Endothelial cell of umbilical vein (primary cell): ENCODE measurements around the gene IFITM10. TPM values are rescaled to one million over a fixed set of nuclear protein-coding genes. Genes with fewer than 3 reads are reported as not detected.

Experiments
- BruUV-seq: library from RNA; stranded (reverse); fragments of 400-500 nt; replicated peaks from 2 replicates; lab custom pipeline; 2021; lab: Mats Ljungman, UMichigan
- CTCF ChIA-PET: fragments of 300-600, 350-600 bp; sonication (Branson Sonifier 250); formaldehyde crosslinking; loops from one replicate; lab custom pipeline; 2021; ENCODE audit warnings: antibody characterized with exemption, inconsistent platforms; lab: Charles Lee
- POLR2A ChIA-PET: fragments of 300-600, 350-600 bp; sonication (Branson Sonifier 250); formaldehyde crosslinking; loops from one replicate; lab custom pipeline; 2021; ENCODE audit warnings: antibody characterized with exemption, inconsistent platforms; lab: Charles Lee
- DNase-seq: peaks from one replicate; pipeline ENCODE4 v3.0.0-alpha.2; 2011; ENCODE audit warnings: low read depth, low spot score
- FAIRE-seq: peaks from 2 replicates; lab custom pipeline; 2011; peaks lifted over from hg19 to GRCh38; lab: Jason Lieb, UNC
- H2AFZ ChIP-seq: 2 replicates; pipeline ENCODE4 v1.6.0; 2012; ENCODE audit warnings: low read depth, low read length, control low read depth, inconsistent platforms
- H3K27ac ChIP-seq: 2 replicates; pipeline ENCODE4 v1.5.1; 2011; ENCODE audit warnings: low read depth, mild to moderate bottlenecking, control low read depth, low read length, moderate library complexity; ENCODE audit not compliant: insufficient read depth
- H3K27me3 ChIP-seq, 2 experiments: 2 replicates each; pipeline versions ENCODE4 v1.6.0 to v1.6.1; 2011; ENCODE audit warnings: low read length in 2 of 2, mixed read lengths in 1 of 2; ENCODE audit not compliant: control insufficient read depth in 2 of 2, insufficient read depth in 2 of 2
- H3K36me3 ChIP-seq, 2 experiments: 2 replicates in 1 of 2; 3 replicates in 1 of 2; pipeline ENCODE4 v1.5.1; 2011; ENCODE audit warnings: low read length in 2 of 2, mild to moderate bottlenecking in 1 of 2, moderate library complexity in 1 of 2; ENCODE audit not compliant: control insufficient read depth in 2 of 2, insufficient read depth in 2 of 2; ENCODE audit errors: extremely low read depth in 1 of 2
- H3K4me1 ChIP-seq: 3 replicates; pipeline ENCODE4 v1.5.1; 2011; ENCODE audit warnings: mild to moderate bottlenecking, low read length; ENCODE audit not compliant: control insufficient read depth, insufficient read depth; ENCODE audit errors: extremely low read depth
- H3K4me2 ChIP-seq: 2 replicates; pipeline ENCODE4 v1.6.1; 2011; ENCODE audit warnings: low read length, control low read depth, mixed read lengths; ENCODE audit not compliant: insufficient read depth
- H3K4me3 ChIP-seq, 3 experiments: fragments of 200-600 bp in 1 of 3; sonication (generic), shearing (Covaris generic) in 1 of 3; replicated peaks in 1 of 3; 2 replicates each; pipeline ENCODE4 v1.5.1; 2011 to 2016; ENCODE audit warnings: control low read depth in 3 of 3, low read length in 3 of 3, mild to moderate bottlenecking in 2 of 3, inconsistent platforms in 1 of 3, low read depth in 1 of 3, moderate library complexity in 1 of 3; ENCODE audit not compliant: insufficient read depth in 1 of 3
- H3K79me2 ChIP-seq: 2 replicates; pipeline ENCODE4 v1.6.0; 2012; ENCODE audit warnings: low read length, inconsistent platforms; ENCODE audit not compliant: control insufficient read depth, insufficient read depth
- H3K9ac ChIP-seq: replicated peaks from 2 replicates; pipeline ENCODE3; 2011; ENCODE audit warnings: low read length, control low read depth; ENCODE audit not compliant: insufficient read depth; ENCODE audit errors: extremely low read depth
- H3K9me1 ChIP-seq: replicated peaks from 3 replicates; pipeline ENCODE4 v1.6.0; 2011; ENCODE audit warnings: mild to moderate bottlenecking, low read length; ENCODE audit not compliant: control insufficient read depth, insufficient read depth; ENCODE audit errors: extremely low read depth
- H3K9me3 ChIP-seq: replicated peaks from 2 replicates; pipeline ENCODE4 v1.5.1; 2012; ENCODE audit warnings: low read length, inconsistent platforms; ENCODE audit not compliant: control insufficient read depth, insufficient read depth
- H4K20me1 ChIP-seq: replicated peaks from 2 replicates; pipeline ENCODE3; 2011; ENCODE audit warnings: mild to moderate bottlenecking, low read length; ENCODE audit not compliant: control insufficient read depth, insufficient read depth; ENCODE audit errors: extremely low read depth
- CTCF ChIP-seq, 2 donors: IDR thresholded peaks; 1 replicate in 1 of 2; 2 replicates in 1 of 2; pipeline ENCODE4 v1.5.1; 2011; ENCODE audit warnings: low read length in 2 of 2, mild to moderate bottlenecking in 2 of 2, moderate library complexity in 2 of 2, control low read depth in 1 of 2, inconsistent platforms in 1 of 2, low read depth in 1 of 2; ENCODE audit not compliant: insufficient read depth in 1 of 2; ENCODE audit errors: extremely low read depth in 1 of 2
- EZH2 ChIP-seq: IDR thresholded peaks from 2 replicates; pipeline ENCODE4 v1.6.1; 2012; ENCODE audit warnings: borderline replicate concordance, low read depth, mild to moderate bottlenecking, moderate library complexity, low read length, inconsistent platforms; ENCODE audit not compliant: severe bottlenecking
- FOS ChIP-seq: IDR thresholded peaks from 2 replicates; pipeline ENCODE4 v1.6.1; 2011; ENCODE audit warnings: mild to moderate bottlenecking, low read length, moderate library complexity, borderline replicate concordance; ENCODE audit not compliant: insufficient read depth
- GATA2 ChIP-seq: IDR thresholded peaks from 2 replicates; pipeline ENCODE4 v1.7.0; 2011; ENCODE audit warnings: low read depth, mild to moderate bottlenecking, moderate library complexity, mixed read lengths, low read length; ENCODE audit not compliant: insufficient read length, insufficient read depth
- JUN ChIP-seq: IDR thresholded peaks from 2 replicates; pipeline ENCODE4 v1.6.1; 2011; ENCODE audit warnings: borderline replicate concordance, low read depth; ENCODE audit not compliant: insufficient read length, insufficient read depth
- MAX ChIP-seq: IDR thresholded peaks from 2 replicates; pipeline ENCODE4 v1.6.1; 2011; ENCODE audit not compliant: insufficient read depth, insufficient read length
- MYC ChIP-seq: IDR thresholded peaks from one replicate; pipeline ENCODE4 v1.6.1; 2011; ENCODE audit warnings: mild to moderate bottlenecking, low read depth, low read length
- POLR2A ChIP-seq: IDR thresholded peaks from 2 replicates; pipeline ENCODE4 v1.6.1; 2012; ENCODE audit warnings: low read depth, mild to moderate bottlenecking, control low read depth, low read length
- POLR2AphosphoS5 ChIP-seq: IDR thresholded peaks from 2 replicates; pipeline ENCODE4 v1.6.1; 2012; ENCODE audit warnings: low read depth, mild to moderate bottlenecking, control low read depth, low read length, moderate library complexity; ENCODE audit not compliant: insufficient read depth
- dilution Hi-C: fragments of 300-500 bp; cut with MboI; formaldehyde crosslinking; loops from one replicate; pipeline ENCODE4 v1.15.0; 2019; ENCODE audit warnings: low sequenced_read_pairs; ENCODE audit not compliant: extremely low pct_ligation_motif_present
- intact Hi-C: fragments of 100-400 bp; cut with micrococcal nuclease; formaldehyde crosslinking; loops from one replicate; pipeline ENCODE4 v1.10.0; 2022
- polyA plus RNA-seq, 4 experiments: library from polyadenylated mRNA; depleted of rRNA in 3 of 4; stranded (reverse) in 3 of 4; unstranded in 1 of 4; fragments of >200 nt; gene quantifications; 2 replicates each; pipeline versions ENCODE4 v1.2.1 to v1.2.3, GENCODE V29; 2011 to 2012; ENCODE audit warnings: missing spikeins in 1 of 4
- total RNA-seq: library from RNA; stranded (reverse); gene quantifications from 2 replicates; pipeline ENCODE4 v1.2.3, GENCODE V29; 2021

The IFITM10 gene
- total and polyA plus RNA-seq, 2 donors (not counting 3 experiments of a cell fraction or from before 2014, with no cell fraction given), result 0.04 to 0.66 TPM

GRCh38 chr11:1797391-1798125 is 47.2 kb upstream of the IFITM10 start:
- Histone ChIP-seq H3K4me2 (no peak overlapping the region), H3K27ac (no peak overlapping the region), H3K27me3 (no peaks in the 10 kb centered on the region), H3K4me3 (no peak overlapping the region), H4K20me1 (no peaks in the 10 kb centered on the region), H3K9ac (no peak overlapping the region), H3K9me1 (no peaks in the 10 kb centered on the region), H2AFZ (no peak overlapping the region), H3K36me3 (no peaks in the 10 kb centered on the region), H3K79me2 (no peaks in the 10 kb centered on the region), H3K4me1 (no peaks in the 10 kb centered on the region), H3K9me3 (no peaks in the 10 kb centered on the region)
- TF ChIP-seq POLR2AphosphoS5 (no peak), JUN (no peak), POLR2A (no peak), MYC (no peak), GATA2 (no peak), FOS (no peak), EZH2 (no peak), MAX (no peak), CTCF (IDR thresholded peaks at IDR 0.05; ENCODE audit: extremely low read depth in 1 of 2, insufficient read depth in 1 of 2, low read depth in 1 of 2, low read length in 2 of 2) (no peak)
- BruUV-seq, result no TSS peak
- intact Hi-C loops, result no loop called here
- dilution Hi-C loops, result no loop called here
- DNase-seq, result no peak
- no peak for FAIRE-seq
- POLR2A ChIA-PET, result no interaction called here
- CTCF ChIA-PET, result interaction anchor here (1.1 kb wide), 1 partner anchor 145 kb away, joined by 3 read pairs; no protein-coding TSS in a partner anchor
